GM19238 (cell line): ENCODE data around the gene USP51.
"Not testable (repeated sequence)": the region's sequence is repeated elsewhere in the genome, so short reads cannot be mapped to it uniquely, and the experiment has no call there.

Experiments used
- DNase-seq: peaks from one replicate; pipeline ENCODE4 v3.0.0; 2011; ENCODE audit warnings: low spot score; ENCODE audit not compliant: insufficient read length

USP51 gene

DNA sequence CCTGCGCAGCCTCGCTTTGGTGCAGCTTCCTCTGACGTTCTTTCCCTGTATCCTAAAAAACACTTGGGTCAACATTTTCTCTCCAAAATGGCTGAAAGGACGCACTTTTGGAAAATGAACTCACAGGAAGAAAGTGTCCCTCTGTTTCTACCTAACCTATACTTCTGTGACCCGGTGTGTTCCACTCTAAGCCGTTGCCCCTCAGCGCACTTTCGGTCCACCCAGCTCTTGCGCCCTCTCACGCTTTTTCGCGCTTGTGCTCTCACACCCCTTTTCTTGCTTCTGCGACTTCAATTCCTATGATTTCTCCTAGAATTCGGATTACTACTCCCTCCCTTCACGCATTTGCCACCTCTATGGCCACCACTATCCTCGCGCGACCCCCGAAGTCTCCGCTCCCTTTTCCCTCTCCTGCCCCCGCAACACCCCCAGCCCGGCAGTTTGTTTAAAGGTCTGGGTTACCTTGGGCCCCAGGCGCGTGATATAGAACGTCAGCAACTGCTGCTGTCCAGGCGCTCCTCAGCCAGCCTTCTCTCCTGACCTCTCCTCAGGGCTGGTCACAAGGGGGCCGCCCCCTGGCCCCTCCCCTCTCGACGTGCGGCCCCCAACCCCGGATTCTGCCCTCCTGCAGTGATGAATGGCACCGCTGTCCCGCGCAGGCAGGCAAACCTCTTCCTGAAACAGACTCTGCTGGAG lies at the start of gene USP51:
USP51 (minus strand) TSS at position 535 of the 696 bp plus-strand sequence. CDS start 909 bp downstream, outside the sequence.
- DNase-seq: peak; percentile 13

DNA sequence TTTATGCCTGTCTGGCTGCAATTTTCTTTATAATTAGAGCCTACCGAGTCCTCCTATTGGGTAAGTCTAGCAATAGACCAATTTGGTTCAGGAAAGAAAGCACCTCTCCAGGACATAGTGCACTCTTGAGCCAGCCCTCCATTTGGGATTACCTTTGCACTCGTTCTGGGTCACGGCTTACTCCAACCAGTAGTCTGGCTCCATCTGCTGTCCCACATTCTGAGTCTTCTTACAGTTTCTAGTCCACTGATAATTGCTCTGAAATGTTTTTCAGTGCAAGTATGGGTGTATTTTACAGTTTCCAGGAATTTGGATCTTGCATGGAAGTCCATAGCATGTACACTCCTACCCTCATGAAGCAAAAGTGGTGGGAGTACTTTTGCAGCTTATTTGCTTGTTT lies 34.8 kb upstream of the USP51 start:
- DNase-seq: no peak

DNA sequence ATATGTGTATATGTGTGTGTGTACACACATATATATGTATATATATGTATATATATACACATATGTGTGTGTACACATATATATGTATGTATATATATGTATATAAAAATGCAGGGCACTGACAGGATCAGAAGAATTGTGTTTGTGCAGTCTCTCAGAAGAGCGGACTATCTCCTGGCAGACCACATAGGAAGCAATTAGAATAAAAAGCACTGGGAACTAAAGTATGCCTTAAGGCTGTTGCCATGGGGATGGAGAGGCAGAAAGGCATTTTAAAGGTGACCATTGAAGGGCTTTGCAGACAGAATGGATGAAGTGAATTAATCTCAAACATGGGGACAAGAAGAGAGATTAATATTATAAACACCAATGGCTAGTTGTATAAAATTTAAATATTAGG lies 33.7 kb upstream of the USP51 start:
- DNase-seq: no peak

DNA sequence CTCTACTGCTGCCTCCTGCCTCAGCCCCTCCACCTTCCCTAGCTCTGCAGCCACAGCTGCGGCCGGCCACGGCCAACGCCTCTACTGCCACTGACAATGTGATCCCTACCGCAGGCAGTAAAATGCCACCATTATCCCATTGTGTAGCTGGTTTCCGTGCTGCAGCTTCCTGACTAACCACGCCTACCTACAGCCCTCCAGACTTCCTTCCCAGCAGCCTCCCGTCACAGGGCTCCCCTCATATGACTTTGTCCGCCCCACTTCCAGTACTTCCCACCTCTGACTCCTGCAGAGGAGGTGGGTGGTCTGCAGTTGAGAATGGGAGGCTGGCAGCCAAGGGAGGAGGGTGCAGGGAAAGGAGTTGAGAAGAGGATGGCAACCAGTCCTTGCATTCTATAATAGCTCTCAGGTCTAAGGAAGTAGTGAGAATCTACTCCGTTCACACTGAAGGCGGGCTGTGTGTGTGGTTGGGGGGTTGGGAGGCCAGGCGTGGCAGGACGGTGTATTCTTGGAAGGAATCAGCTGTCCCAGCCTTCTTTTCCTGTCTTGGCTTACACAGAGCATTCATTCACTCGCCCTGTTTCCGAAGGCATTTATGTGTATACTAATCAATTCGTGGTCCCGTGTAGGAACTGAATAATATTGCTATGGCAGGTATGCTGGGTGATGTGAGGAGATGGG lies 33.1 kb upstream of the USP51 start:
- no peak for DNase-seq

DNA sequence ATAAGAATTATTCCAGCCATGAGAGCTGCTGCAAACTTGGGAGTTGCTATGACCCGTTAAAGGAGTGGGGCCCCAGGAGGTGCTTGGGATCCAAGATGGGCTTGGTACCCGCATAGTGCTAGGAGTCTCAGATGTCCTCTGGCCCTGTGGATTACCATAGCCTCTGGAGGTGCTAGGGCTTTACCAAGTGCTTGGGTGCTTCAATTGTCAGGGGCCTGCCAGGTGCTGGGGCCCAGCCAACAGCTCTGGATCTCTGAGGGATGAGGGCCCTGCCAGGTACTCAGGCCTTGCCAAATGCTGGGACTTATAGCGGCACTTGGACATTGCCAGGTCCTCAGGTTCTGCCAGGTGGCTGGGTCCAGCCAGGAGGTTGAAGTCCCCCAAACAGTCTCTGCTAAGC lies 32.0 kb upstream of the USP51 start:
- no peak for DNase-seq

- not testable (repeated sequence) for DNase-seq
Observed at GRCh38 chrX:55516794-55517481, 27.3 kb upstream of the USP51 start.

DNA sequence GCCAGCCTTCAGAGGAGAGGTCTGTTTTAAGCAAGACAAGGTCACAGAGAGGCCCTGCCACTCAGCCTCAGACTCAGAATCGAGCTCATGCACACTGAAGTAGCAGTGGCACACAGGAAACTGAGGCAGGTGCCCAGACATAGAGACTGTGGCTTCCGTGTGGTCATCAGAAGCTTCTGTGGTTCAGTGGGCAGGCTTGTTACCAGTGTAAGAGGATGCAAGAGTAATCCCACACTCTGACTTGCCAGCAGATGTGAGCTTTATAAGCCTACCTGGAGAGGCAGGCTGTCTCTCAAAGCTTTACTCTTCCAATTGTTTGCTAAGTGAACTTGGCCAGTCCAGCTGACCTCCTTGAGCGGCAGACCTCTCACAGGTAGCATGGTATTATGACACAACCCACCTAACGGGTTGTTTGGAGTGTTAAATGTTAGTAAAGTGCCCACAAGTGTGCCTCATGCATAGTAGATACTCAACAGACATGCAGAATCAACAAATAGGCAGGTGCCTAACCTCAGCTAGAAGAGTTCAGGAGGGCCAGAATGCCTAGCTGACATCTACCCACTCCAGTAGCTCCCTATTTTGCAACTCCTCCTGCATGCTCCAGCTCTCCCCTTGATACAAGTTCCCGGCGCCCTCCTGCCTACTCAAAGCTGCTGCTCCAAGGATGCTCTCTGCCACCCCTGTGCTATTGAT lies 23.5 kb upstream of the USP51 start:
- not testable (repeated sequence) for DNase-seq

- DNase-seq: not testable (repeated sequence)
Observed at GRCh38 chrX:55508410-55509152, 18.9 kb upstream of the USP51 start.

GRCh38 chrX:55507699-55508098 lies 18.1 kb upstream of the USP51 start:
- not testable (repeated sequence) for DNase-seq

GRCh38 chrX:55507010-55507409 lies 17.4 kb upstream of the USP51 start:
- not testable (repeated sequence) for DNase-seq

- DNase-seq: no peak
Observed at GRCh38 chrX:55490974-55491373, 1.3 kb upstream of the USP51 start.

DNA sequence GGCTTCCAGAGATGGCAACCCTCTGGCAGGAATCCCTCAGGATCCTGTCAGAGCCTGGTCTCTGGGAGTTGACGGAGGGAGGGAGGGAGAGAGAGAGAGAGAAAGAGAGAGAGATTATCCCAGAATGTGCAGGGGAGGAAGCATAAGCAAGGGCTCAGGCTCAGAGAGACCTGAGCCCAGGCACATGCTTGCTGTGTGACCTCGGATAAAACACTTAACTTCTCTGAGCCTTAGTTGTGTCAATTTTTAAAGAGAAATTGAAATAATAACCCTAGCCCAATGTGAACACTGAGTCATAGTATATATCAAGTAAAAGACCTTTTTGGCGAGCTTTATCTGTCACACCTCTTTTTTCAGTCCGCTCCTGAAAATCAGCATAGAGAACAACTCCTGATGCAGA lies 473 bp upstream of the USP51 start:
- DNase-seq: no peak

DNA sequence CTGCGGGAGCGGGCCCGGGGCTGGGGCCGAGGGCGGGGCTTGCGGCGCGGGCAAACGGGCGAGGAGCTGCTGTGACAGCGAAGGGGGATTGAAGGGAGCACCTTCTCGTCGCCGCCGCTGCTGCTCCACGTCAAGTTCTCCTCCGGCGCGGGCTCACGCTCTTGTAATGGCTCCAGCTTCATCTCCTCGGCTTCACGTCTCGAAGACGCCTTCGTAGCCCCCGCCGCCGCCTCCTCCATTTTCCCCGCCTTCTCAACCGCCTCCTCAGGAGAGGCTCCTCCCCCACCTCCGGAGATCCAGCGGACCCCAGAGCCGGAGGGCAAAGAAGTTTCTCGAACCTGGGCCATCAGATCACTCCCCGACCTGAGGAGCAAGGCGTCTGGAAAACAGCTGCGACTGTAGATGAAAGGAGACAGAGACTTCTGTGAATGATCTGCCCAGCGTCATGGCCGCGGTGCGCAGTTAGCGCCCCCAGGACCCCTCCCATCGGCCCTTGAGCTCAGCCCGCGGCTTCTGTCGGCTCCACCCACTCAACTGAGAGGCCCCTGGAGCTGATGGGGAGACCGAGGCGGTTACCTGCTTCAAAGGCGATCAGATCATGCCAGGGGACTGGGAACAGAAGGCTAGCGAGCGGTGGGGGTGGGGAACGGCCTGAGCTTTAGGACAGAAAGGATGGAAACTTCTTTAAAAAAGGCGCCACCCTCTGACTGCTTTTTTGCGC lies 895 bp downstream of the USP51 start:
- DNase-seq: peak; percentile 30

- peak; percentile 3 for DNase-seq
Observed at GRCh38 chrX:55488006-55488592, 1.5 kb downstream of the USP51 start.

- DNase-seq: no peak
Observed at GRCh38 chrX:55487143-55487542, 2.5 kb downstream of the USP51 start.

DNA sequence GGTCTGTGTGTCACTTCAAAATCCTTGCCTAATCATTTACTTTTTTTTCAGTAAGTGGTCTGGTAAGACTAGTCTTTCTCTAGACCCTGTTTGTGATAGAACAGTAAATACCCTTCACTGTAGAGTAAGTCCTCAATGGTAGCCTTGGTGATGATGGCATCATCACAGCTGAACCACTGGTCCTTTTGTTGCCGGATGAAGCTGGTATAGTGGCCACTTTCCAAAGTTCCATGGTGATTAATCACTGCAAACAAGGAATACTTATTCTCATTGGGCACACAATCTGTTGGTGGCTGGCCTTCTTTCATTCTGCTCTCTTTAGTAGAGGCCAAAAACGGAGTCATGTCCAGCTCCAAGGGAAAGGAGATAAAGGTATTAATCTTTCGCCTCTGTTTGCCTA lies 2.9 kb downstream of the USP51 start:
- no peak for DNase-seq

- DNase-seq: no peak
Observed at GRCh38 chrX:55484948-55485347, 4.7 kb downstream of the USP51 start.

- DNase-seq: no peak
Observed at GRCh38 chrX:55480390-55481062, 9.1 kb downstream of the USP51 start.

DNA sequence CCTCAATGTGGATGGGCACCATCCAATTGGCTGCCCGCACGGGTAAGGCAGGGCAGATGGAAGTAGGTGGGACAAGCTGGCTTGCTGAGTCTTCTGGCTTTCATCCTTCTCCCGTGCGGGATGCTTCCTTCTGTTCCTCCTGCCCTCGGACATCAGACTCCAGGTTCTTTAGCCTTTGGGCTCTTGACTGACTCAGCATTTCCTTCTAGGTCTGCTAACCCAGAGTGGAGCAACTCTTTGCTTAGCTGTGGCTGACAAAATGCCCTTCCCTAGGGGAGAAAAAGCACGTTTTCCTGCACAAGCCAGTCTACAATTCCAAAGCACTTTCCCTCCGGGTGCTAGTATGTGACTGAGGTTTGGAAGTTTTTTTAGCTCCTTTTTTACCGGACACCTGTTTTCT lies 9.7 kb downstream of the USP51 start:
- not testable (repeated sequence) for DNase-seq
